CD14-positive monocyte (primary cell): ENCODE data around the gene GLP2R. TPM values are rescaled to one million over a fixed set of nuclear protein-coding genes. Genes with fewer than 3 reads are reported as not detected.
A peak's percentile ranks its signal among the peaks of the same experiment; 100 is the strongest.

Experiments used
- DNase-seq, 3 donors: peaks; one replicate each; pipeline ENCODE4 v3.0.0-alpha.2; 2011 to 2022
- H2AFZ ChIP-seq: 2 replicates; pipeline ENCODE4 v1.6.0; 2012; ENCODE audit warnings: mild to moderate bottlenecking, low read depth, low read length, inconsistent platforms; ENCODE audit not compliant: insufficient read depth, poor library complexity, severe bottlenecking
- H3K27ac ChIP-seq, 2 donors: 1 replicate in 1 of 2; 2 replicates in 1 of 2; pipeline ENCODE4 v1.5.1; 2012 to 2013; ENCODE audit warnings: low read length in 2 of 2, control low read depth in 1 of 2, inconsistent platforms in 1 of 2, low read depth in 1 of 2, mild to moderate bottlenecking in 1 of 2
- H3K27me3 ChIP-seq, 2 donors: one replicate each; pipeline versions ENCODE4 v1.6.0 to v1.6.1; 2011 to 2013; ENCODE audit warnings: low read length in 2 of 2; ENCODE audit not compliant: control insufficient read depth in 2 of 2, insufficient read depth in 2 of 2
- H3K36me3 ChIP-seq, 2 donors: replicated peaks in 1 of 2; 1 replicate in 1 of 2; 2 replicates in 1 of 2; pipeline versions ENCODE4 v1.5.1 to v1.6.1; 2012 to 2013; ENCODE audit warnings: low read length in 2 of 2, control low read depth in 1 of 2, inconsistent platforms in 1 of 2, mild to moderate bottlenecking in 1 of 2; ENCODE audit not compliant: insufficient read depth in 2 of 2, control insufficient read depth in 1 of 2
- H3K4me1 ChIP-seq, 2 donors: 1 replicate in 1 of 2; 2 replicates in 1 of 2; pipeline versions ENCODE4 v1.5.1 to v1.6.1; 2012 to 2013; ENCODE audit warnings: low read length in 2 of 2, control low read depth in 1 of 2, inconsistent platforms in 1 of 2, mild to moderate bottlenecking in 1 of 2, moderate library complexity in 1 of 2; ENCODE audit not compliant: insufficient read depth in 2 of 2, control insufficient read depth in 1 of 2
- H3K4me2 ChIP-seq: replicated peaks from 2 replicates; pipeline ENCODE3; 2012; ENCODE audit warnings: low read length, moderate library complexity, mild to moderate bottlenecking; ENCODE audit not compliant: poor library complexity, severe bottlenecking; ENCODE audit errors: extremely low read depth
- H3K4me3 ChIP-seq, 3 experiments: fragments of 200-600 bp in 1 of 3; sonication (generic) in 1 of 3; replicated peaks in 1 of 3; 1 replicate in 2 of 3; 2 replicates in 1 of 3; pipeline ENCODE4 v1.5.1; 2011 to 2013; ENCODE audit warnings: low read length in 3 of 3, mild to moderate bottlenecking in 3 of 3, control low read depth in 2 of 3, low read depth in 2 of 3, inconsistent platforms in 1 of 3, moderate library complexity in 1 of 3
- H3K79me2 ChIP-seq: 2 replicates; pipeline ENCODE4 v1.6.0; 2012; ENCODE audit warnings: mild to moderate bottlenecking, control low read depth, inconsistent platforms, low read length, moderate library complexity; ENCODE audit not compliant: insufficient read depth
- H3K9ac ChIP-seq: 2 replicates; pipeline ENCODE4 v1.6.0; 2017; ENCODE audit warnings: low read length, mild to moderate bottlenecking; ENCODE audit not compliant: insufficient read depth, poor library complexity, severe bottlenecking
- H3K9me3 ChIP-seq, 2 donors: replicated peaks in 1 of 2; 1 replicate in 1 of 2; 2 replicates in 1 of 2; pipeline versions ENCODE4 v1.5.1 to v1.6.1; 2012 to 2013; ENCODE audit warnings: low read length in 2 of 2, control low read depth in 1 of 2; ENCODE audit not compliant: control insufficient read depth in 1 of 2, insufficient read depth in 1 of 2
- H4K20me1 ChIP-seq: 2 replicates; pipeline ENCODE4 v1.6.0; 2012; ENCODE audit warnings: mild to moderate bottlenecking, low read length, control low read depth, moderate library complexity; ENCODE audit not compliant: insufficient read depth
- H3K27ac Mint-ChIP-seq, 7 donors: one replicate each; pipeline ENCODE4 v1.8.0; 2020; ENCODE audit warnings: mild to moderate bottlenecking in 7 of 7, mixed read lengths in 7 of 7, moderate library complexity in 6 of 7, inconsistent platforms in 2 of 7
- H3K27me3 Mint-ChIP-seq, 3 donors: one replicate each; pipeline ENCODE4 v1.8.0; 2021 to 2022; ENCODE audit warnings: low read depth in 3 of 3, mild to moderate bottlenecking in 3 of 3, mixed read lengths in 3 of 3, moderate library complexity in 3 of 3, inconsistent platforms in 1 of 3
- H3K36me3 Mint-ChIP-seq, 2 donors: one replicate each; pipeline ENCODE4 v1.8.0; 2020; ENCODE audit warnings: mixed read lengths in 2 of 2, inconsistent platforms in 1 of 2, mild to moderate bottlenecking in 1 of 2
- H3K4me1 Mint-ChIP-seq: one replicate; pipeline ENCODE4 v1.8.0; 2020; ENCODE audit warnings: mild to moderate bottlenecking, mixed read lengths
- H3K4me3 Mint-ChIP-seq, 2 donors: one replicate each; pipeline ENCODE4 v1.8.0; 2020; ENCODE audit warnings: mild to moderate bottlenecking in 2 of 2, mixed read lengths in 2 of 2, moderate library complexity in 1 of 2
- H3K9me3 Mint-ChIP-seq, 7 donors: one replicate each; pipeline ENCODE4 v1.8.0; 2020 to 2022; ENCODE audit warnings: mixed read lengths in 7 of 7, mild to moderate bottlenecking in 6 of 7, moderate library complexity in 6 of 7, inconsistent platforms in 2 of 7
- CTCF ChIP-seq: fragments of 200-600 bp; IDR thresholded peaks from one replicate; pipeline ENCODE4 v1.8.0; 2022; ENCODE audit warnings: antibody characterized with exemption, mild to moderate bottlenecking
- WGBS: methylation state at CpG from one replicate; pipeline ENCODE4 v1.1.5; 2013; ENCODE audit warnings: missing lambda C conversion rate; ENCODE audit not compliant: insufficient coverage; 5-methylcytosine and 5-hydroxymethylcytosine counted together
- intact Hi-C, 2 donors: fragments of 100-400 bp; cut with micrococcal nuclease; formaldehyde crosslinking; loops; one replicate each; pipeline versions ENCODE4 v1.15.0 to v1.15.1; 2023
- polyA plus RNA-seq, 3 donors: library from polyadenylated mRNA; depleted of rRNA in 1 of 3; unstranded in 2 of 3; stranded (reverse) in 1 of 3; fragments of 300-500 nt in 2 of 3; fragments of >200 nt in 1 of 3; fragmentation: Illumina TruSeq in 2 of 3; gene quantifications; 1 replicate in 2 of 3; 2 replicates in 1 of 3; pipeline ENCODE4 v1.2.3, GENCODE V29; 2012 to 2021

The GLP2R gene
- polyA plus RNA-seq, 3 donors: not detected

GRCh38 chr17:9900044-9900594, 74.4 kb downstream of the GLP2R start:
- H3K27ac Mint-ChIP-seq: peak overlapping the region in 1 of 7 donors; percentile 71
- H3K4me1 Mint-ChIP-seq: peaks cover 6% of the 10 kb centered on the region
- Histone ChIP-seq H3K9me3 (no peaks in the 10 kb centered on the region), H3K4me2 (no peak overlapping the region), H3K36me3 (no peaks in the 10 kb centered on the region), H3K4me1 (no peaks in the 10 kb centered on the region), H3K79me2 (no peaks in the 10 kb centered on the region), H3K27me3 (peaks cover 0 to 19% of the 10 kb centered on the region in 2 donors), H3K4me3 (no peak overlapping the region), H3K9ac (no peak overlapping the region), H4K20me1 (no peaks in the 10 kb centered on the region), H3K27ac (no peak overlapping the region), H2AFZ (no peak overlapping the region)
- intact Hi-C loops: no loop called here
- H3K9me3 Mint-ChIP-seq: peaks cover 0 to 3% (median 0%) of the 10 kb centered on the region in 7 donors
- H3K27me3 Mint-ChIP-seq: peaks cover 26 to 38% (median 36%) of the 10 kb centered on the region in 3 donors
- TF ChIP-seq CTCF: no peak
- DNase-seq: no peak
- H3K36me3 Mint-ChIP-seq: peaks cover 0 to 2% of the 10 kb centered on the region in 2 donors
- WGBS: 40% methylated on average over 8 of the region's 8 CpGs
- peak overlapping the region in 1 of 2 donors; percentile 19 for H3K4me3 Mint-ChIP-seq

GRCh38 chr17:9900784-9901183, 75.1 kb downstream of the GLP2R start:
- Histone ChIP-seq H3K4me3 (no peak overlapping the region), H3K79me2 (no peaks in the 10 kb centered on the region), H3K27me3 (peaks cover 0 to 19% of the 10 kb centered on the region in 2 donors), H3K27ac (no peak overlapping the region), H3K9ac (no peak overlapping the region), H3K4me1 (no peaks in the 10 kb centered on the region), H2AFZ (no peak overlapping the region), H4K20me1 (no peaks in the 10 kb centered on the region), H3K9me3 (no peaks in the 10 kb centered on the region), H3K36me3 (no peaks in the 10 kb centered on the region), H3K4me2 (no peak overlapping the region)
- peaks cover 6% of the 10 kb centered on the region for H3K4me1 Mint-ChIP-seq
- DNase-seq: no peak
- H3K36me3 Mint-ChIP-seq: peaks cover 0 to 2% of the 10 kb centered on the region in 2 donors
- peaks cover 25 to 38% (median 36%) of the 10 kb centered on the region in 3 donors for H3K27me3 Mint-ChIP-seq
- peaks cover 0 to 3% (median 0%) of the 10 kb centered on the region in 7 donors for H3K9me3 Mint-ChIP-seq
- H3K27ac Mint-ChIP-seq: no peak overlapping the region
- peak overlapping the region in 1 of 2 donors; percentile 51 for H3K4me3 Mint-ChIP-seq
- TF ChIP-seq CTCF: no peak
- intact Hi-C loops: no loop called here
- WGBS: 40% methylated on average over 3 of the region's 8 CpGs
